GM18499 (cell line): ENCODE data around the gene VIL1.

ENCODE experiments used
- ATAC-seq: cut with Tn5 transposase; IDR thresholded peaks from one replicate; pipeline ENCODE4 v1.9.1; 2021; ENCODE audit warnings: moderate number of reproducible peaks; ENCODE audit not compliant: insufficient read depth, unreplicated experiment

VIL1 gene

GRCh38 chr2:218435003-218435982 lies 16.4 kb downstream of the VIL1 start:
- ATAC-seq, result no peak

- no peak for ATAC-seq
These were observed 18.1 kb downstream of the VIL1 start for GRCh38 chr2:218436992-218437391.

- ATAC-seq, result no peak
These were observed 19.0 kb downstream of the VIL1 start for GRCh38 chr2:218437969-218438368.

GRCh38 chr2:218438596-218438995 lies 19.7 kb downstream of the VIL1 start:
- ATAC-seq, result no peak

- no peak for ATAC-seq
These were observed 25.9 kb downstream of the VIL1 start for GRCh38 chr2:218444692-218445357.

GRCh38 chr2:218445602-218446001 lies 26.7 kb downstream of the VIL1 start:
- no peak for ATAC-seq

GRCh38 chr2:218446547-218446946 lies 27.6 kb downstream of the VIL1 start:
- ATAC-seq, result no peak

- no peak for ATAC-seq
These were observed 28.1 kb downstream of the VIL1 start for GRCh38 chr2:218447072-218447471.

GRCh38 chr2:218448934-218449333 lies 30.0 kb downstream of the VIL1 start:
- no peak for ATAC-seq

- ATAC-seq, result no peak
These were observed 33.2 kb downstream of the VIL1 start for GRCh38 chr2:218452079-218452478.

GRCh38 chr2:218456849-218457248 lies 37.9 kb downstream of the VIL1 start:
- ATAC-seq, result no peak

GRCh38 chr2:218458598-218458997 lies 39.7 kb downstream of the VIL1 start:
- no peak for ATAC-seq

GRCh38 chr2:218465987-218466633 lies 47.2 kb downstream of the VIL1 start:
- no peak for ATAC-seq

- ATAC-seq, result no peak
These were observed 51.5 kb downstream of the VIL1 start for GRCh38 chr2:218470448-218470847.

GRCh38 chr2:218471036-218471435 lies 52.1 kb downstream of the VIL1 start:
- no peak for ATAC-seq

GRCh38 chr2:218471982-218472381 lies 53.1 kb downstream of the VIL1 start:
- ATAC-seq, result no peak

- no peak for ATAC-seq
These were observed 54.1 kb downstream of the VIL1 start for GRCh38 chr2:218472988-218473387.

- ATAC-seq, result no peak
These were observed 55.6 kb downstream of the VIL1 start for GRCh38 chr2:218474527-218474926.

- ATAC-seq, result no peak
These were observed 57.8 kb downstream of the VIL1 start for GRCh38 chr2:218476676-218477075.

- ATAC-seq, result no peak
These were observed 58.3 kb downstream of the VIL1 start for GRCh38 chr2:218477247-218477646.

GRCh38 chr2:218478544-218478943 lies 59.6 kb downstream of the VIL1 start:
- no peak for ATAC-seq
